NCI-H510A treated with DMSO at 0.1 percent for 48 hours (cell line): Measurements from ENCODE around the gene BICDL1.

ENCODE experiments used
- DNase-seq: peaks from one replicate; lab custom pipeline; 2025; lab: John Stamatoyannopoulos, UW

Gene BICDL1

DNA sequence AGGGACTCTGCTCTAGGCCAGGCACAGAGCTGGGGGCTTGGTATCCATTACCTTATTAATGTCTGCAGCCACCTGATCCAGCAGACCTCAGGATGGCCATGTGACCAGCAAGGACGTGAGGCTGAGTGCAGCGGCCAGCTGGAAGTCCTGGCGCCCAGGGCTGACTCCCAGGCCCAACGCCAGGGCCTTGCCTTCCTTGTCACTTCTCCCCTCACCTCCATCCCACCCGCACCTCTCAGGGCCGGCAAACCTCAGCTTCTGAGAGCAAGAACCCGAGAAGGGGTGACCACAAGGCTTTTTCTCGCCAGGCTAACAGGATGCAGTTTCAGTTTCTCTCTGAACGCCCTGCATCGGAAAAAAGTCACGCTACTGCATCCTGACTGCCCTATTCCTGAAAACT is 112.1 kb downstream of the BICDL1 start:
- no peak for DNase-seq

DNA sequence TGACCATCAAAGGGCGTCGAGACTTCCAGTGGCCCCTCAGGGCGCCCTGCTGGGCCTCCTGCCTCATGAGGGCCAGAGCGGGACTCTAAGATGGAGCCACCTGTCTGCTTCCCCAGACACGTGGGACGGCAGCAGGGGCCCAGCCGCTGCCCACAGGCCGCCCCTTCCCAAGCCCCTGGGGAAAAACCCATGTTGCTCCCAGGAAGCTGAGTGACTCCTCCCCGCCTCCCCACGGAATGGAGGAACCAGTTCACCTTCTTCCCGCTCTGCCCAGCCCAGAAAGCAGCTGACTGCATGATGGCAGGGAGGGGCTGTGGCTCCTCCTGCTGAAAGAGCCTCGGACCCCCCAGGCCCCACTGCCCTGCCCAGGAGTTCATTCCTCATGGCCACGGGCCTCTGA is 112.6 kb downstream of the BICDL1 start:
- DNase-seq = no peak

DNA sequence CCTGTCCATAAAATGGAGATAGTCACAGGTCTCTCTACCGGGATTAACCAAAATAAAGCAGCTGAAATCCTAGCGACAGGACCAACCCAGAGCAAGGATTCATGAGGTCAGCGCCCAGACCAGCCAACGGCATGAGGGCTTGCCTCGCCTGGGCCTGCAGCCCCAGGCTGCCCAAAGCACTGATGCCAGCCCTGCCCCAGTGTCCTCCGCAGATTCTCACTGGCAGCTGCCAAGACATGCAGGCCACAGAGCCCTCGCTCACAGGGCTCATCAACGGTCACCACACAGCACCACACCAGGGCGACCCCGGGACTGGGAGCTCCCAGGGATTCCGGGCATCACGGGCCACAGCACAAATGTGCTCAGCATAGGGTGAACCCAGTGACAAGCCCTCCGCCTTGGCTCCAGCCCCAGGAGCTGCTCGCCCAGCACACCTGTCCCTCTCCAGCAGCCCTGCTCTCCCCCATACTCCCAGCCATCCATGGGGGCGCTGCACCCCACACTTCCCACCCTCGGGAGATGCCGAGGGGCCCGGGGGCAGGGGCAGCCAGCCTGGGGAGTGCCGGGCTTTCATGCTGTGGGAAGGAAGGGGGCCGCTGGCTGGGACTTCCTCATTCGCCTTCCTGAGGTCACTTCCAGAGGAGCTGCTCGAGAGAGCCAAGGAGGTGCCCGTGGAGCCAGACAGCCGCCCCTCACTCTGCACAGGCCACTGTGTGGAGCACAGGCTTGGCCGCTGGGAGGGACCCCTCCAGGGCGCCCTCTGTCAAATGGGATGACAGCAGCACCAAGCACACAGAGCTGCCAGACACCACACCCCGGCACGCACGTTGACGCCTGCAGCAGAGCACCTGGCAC is 113.4 kb downstream of the BICDL1 start:
- no peak for DNase-seq

DNA sequence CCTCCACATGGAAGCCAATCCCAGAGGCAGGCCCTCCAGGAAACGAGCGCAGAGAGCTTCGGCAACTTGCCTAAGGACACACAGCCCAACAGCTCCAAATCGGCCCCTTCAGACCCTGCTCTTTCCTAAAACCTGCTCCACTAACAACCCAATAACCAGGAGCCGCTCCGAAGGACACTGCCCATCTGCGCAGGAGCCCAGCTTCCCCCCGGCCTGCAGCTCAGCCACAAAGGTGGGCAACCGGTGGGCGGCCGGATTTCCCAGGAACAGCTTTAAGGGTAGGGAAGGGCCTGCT is 114.0 kb downstream of the BICDL1 start:
- DNase-seq = no peak

DNA sequence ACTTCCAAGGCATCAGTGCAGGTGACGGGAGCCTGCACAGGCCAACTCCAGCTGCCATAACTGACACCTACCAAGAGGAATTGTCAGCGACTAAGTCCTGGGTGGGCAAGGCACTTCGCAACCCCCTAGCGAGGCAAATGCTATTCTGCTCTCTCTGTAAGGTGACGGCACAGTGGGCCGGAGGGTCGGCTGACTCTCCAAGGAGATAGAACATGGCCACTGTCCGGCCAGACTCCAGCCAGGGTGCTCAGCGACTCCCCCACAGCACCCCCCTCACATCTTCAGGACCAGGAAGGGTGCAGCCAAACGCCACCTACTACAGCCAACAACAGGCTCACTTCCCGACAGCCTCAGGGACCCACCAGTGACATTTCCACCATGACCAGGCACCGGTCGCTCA is 114.3 kb downstream of the BICDL1 start:
- no peak for DNase-seq

DNA sequence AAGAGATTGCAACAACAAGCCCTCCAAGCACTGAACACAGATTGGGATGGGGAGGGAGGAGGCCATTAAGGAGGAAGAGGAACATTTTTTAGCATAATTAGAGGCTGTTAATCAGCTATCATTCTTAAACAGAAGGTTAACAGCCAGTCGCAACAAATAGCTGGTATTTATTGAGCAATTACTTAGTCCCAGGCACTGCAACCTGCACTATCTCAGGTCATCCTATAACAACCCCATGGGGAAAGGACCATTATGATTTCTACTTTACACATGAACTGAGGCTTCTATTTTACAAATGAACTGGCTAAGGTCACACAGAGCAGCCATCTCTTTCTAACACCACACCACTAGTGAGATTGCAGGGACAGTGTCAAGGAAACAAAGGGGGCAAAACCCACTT is 117.1 kb downstream of the BICDL1 start:
- no peak for DNase-seq

DNA sequence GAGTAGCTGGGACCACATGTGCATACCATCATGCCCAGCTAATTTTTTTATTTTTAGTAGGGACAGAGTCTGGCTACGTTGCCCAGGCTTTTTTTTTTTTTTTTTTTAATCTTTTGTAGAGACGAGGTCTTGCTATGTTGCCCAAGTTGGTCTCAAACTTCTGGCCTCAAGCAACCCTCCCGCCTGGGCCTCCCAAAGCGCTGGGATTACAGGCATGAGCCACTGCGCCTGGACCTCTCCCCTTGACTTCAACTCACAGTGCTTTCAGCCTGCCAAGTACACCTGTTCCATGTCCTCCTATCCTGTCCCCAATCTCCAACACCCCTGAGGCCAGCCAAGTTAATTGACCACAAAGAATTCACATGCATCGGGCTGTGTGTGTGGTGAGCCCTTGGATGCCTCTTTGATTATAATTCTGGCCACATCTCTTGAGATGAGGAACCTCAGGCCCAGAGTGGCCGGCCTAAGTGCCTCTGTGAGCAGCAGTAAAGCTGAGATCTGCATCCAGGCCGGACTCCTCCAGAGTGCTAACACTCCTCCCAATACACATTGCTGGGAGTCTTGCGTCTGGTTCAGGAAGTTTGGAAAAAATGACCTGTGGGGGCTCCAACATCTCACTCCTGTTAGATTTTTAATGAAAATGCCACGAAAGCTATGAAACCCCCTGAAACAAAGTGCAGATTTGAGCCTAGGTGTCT is 120.7 kb downstream of the BICDL1 start:
- DNase-seq = no peak

DNA sequence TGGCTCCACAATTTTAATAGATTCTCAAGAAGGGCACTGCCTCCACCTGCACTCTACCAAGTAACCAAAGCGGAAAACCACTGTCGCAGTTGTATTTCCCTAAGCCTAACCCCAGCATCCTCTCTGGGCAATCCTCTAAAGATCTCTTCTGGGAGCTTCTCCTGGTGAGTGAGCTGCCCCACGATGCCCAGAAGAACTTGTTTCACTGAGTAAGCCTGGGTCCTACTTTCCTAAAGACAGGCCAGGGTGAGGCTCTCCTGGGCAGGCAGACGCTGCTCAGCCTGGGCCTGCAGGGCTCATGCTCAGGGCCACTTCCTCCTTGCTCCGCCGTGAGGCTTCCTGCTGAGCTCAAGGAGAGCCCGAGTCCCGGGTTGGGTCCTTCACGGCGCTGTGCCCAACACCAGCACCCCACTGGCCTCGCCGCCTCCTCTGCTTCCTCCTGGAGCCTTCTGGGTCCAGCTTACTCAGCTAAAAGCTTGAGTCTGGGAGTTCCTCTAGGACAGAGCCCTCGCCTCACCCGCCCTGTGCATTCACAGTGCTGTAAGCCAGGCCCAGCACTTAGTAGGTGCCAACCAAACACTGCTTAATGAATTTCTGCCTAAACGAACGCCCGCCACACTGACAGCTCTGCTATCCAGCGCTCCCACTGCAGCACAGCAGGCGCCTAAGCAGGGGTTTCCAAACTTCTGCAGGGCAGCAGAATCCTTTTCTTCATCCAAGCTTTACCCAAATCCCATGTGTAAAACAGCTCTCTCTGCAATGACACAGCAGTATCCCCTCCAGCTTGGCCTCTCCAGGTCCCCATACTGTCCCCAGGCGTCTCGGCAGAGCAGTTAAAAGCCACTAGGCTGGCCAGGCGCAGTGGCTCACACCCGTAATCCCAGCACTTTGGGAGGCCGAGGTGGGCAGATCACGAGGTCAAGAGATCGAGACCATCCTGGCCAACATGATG is 121.8 kb downstream of the BICDL1 start:
- DNase-seq = no peak

DNA sequence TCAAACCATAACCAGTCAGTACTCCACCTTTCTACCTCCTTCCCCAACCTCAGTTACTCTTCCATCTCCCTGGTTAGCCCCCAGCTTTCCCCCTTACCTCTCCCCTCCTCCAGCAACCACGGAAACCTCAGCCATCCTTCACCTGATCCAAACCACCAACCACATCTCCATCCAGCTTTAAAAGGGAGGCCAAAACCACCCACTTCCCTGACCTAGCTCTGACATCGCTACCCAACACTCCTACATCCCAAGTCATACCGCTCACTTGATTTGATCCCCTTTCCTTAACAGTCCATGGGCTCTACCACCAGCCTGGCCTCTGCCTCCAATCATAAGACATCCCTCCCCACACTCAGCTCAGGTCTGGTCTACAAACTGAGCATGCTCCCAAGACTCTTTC is 126.0 kb downstream of the BICDL1 start:
- no peak for DNase-seq

DNA sequence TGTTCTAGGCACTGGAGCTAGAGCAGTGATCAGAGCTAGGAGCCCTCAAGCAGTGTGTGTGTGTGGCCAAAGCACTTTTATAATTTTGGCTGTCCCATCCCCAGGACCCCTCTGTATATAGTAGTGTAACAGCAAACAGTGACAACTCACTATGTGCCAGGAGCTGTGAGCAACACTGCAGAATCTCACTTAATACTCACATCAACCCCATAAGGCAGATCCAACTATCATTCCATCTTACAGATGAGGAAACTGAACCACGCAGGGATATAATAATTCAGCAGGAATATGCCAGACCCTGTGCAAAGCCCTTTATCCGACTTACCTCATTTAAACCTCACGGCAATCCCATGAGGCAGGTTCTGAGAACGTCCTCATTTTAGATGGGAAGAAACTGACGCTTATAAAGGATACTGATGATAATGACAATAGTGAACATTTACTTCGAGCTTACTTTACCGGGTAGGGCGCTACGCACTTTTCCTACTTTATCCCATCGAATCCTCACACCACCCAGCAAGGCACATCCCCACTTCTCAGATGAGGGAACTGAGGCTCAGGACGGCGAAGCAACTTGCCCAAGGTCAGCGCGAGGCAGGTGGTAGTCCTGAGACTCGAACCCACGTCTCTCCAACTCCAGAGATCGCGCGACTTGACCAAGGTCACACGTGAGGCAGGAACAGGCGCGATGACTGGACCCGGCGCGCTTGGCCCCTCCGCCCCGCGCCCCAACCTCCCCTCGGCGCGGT is 126.8 kb downstream of the BICDL1 start:
- peak; percentile 23 for DNase-seq

DNA sequence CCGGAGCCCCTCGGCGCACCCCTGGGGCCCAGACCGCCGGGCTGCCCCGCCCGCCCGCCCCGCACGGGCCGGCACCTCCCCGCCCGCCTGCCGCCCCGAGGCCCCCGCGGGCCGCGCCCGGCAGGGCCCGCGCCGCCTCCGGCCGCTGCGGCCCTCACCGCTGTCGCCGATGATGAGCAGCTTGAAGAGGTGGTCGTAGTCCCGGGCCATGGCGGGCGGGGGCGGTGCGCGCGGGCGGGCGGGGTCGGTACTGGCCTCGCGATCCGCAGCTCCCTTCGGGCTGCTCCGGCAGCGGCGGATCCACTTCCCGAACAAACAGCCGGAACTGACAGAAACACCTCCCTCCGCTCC is 127.4 kb downstream of the BICDL1 start, which contains the start of gene RAB35:
Gene RAB35, minus strand, starts transcription at position 313 of the 351 bp plus-strand sequence. Its CDS starts 103 bp downstream, at position 210.
- DNase-seq = no peak

DNA sequence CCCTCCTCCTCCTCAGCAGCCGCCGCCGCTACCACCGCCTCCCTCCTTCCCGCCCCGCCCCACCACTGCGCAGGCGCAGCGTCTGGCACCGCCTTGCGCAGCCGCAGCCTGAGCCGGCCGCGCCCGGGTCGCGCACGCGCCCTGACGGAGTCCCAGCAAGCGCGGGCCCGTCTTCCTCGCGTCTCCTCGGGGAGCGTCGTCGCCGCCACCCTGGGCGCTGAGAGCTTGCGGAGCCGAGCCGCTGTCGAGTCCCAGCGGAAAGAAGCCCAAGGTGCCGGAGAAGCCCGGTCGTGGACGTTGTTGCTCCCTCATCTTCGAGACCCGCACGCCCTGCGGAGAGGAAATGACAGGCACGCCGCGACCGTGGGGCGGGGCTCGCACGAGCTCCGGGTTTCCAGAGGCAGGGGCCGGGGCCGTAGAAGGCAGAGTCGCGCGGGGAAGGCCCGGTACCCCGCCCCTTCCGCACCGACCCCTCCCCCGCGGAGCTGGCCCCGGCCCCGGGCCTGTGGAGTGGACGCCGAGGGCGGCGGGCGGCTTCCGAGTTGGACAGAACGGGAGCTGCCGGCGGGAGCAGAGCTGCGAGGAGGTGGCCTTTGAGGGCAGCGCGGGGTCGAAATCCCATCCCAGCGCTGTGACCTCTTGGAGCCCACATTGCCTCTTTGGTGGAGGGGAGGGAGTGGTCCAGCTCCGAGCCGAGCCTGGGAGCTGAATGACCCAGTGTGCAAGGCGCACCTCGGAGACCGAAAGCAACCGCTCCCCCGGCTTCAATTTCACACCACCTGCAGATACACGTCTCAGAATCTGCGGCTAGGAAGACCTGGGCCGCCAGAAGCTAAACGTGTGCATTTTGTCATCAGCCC is 128.0 kb downstream of the BICDL1 start:
- peak; percentile 93 for DNase-seq

DNA sequence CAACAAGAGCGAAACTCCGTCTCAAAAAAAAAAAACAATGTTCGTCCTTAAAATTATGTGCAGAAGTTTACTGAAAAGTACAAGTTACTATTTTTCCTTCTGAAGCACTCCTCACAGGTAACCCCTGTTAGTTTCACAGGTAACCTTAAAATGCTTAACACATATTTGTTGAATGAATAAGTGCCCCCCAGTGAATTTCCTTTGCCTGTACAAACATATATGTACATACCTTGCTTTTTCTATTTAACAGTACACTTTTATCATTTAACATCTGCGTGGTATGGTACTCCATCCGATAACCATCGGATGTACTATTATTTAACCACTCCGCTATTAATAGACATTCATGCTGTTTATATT is 128.9 kb downstream of the BICDL1 start:
- DNase-seq = no peak

DNA sequence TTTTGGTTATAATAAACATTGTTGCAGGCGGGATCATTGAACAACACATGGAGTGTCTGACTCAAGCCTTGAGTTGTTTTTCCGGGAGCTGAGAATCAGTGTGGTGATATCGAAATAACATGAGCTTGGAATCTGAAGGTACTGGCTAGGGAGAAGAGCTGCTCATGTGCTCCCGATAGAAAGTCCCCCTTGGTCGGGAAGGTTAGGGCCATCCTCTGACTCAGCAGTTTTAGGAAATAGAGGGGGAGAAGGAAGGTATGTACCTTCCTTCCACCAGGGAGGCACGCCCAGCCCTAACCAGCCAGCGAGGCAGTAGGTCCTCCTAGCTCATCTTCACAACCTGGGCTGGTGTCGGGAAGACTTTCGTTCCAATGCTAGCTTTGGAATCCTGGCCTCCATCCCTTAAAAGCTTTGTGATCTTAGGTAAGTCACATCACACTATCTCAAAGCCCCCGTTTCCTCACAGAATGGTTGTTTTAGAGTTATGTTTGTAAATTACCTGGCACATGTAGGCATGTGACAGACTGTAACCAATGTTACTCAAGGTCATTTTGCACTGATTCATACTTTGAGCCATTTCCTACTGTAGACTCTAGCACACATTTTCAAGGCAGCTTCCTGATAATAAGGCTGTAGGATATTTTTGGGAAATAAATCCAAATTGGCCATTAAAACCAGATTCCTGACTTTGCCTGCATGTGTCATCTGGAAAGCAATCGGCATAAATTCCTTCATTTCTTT is 129.5 kb downstream of the BICDL1 start:
- peak; percentile 39 for DNase-seq

DNA sequence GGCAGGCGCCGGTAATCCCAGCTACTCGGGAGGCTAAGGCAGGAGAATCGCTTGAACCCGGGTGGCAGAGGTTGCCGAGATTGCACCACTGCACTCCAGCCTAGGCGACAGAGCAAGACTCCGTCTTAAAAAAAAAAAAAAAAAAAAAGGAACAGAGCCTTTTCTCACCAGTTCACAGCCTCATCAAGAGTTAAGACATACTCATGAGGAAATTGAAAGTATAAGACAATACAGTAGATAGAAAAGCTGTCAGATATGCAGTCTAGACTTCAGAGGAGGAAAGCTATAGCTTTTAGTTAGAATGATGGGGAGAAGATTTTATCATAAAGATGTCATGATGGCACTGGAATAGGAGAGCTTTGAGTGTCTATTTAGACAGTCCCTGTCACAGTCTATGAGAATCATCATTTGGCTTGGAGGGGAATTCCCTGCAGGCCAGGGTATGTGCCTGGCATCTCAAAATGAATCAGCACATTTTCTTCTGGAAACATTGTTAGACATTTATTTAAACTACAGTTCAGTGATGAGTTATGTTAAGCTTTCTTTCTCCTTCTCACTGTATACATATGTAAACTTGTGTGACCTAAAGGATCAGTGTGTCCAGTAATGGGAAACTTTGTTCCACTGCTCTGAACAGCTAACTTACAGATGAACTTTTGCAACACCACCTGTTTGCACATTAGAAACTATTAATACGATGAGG is 130.4 kb downstream of the BICDL1 start:
- no peak for DNase-seq

DNA sequence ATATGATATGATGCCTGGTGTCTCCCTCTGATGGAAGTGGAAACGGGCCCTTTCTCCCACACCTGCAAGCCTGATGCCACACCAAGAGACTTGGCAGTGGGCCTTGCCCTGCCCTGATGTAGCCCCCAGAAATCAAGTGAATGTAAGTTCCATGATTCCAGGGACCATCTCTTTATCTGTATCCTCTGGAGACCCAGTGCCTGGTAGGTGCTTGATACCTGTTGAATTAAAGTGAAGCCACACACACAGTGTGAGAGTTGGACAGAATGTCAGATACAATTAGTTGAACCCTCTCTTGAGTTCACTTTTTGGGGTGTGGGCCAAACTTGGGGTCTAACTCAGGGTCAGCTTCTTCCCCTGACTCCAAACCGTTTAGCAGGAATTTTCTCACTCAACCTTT is 132.3 kb downstream of the BICDL1 start:
- no peak for DNase-seq

DNA sequence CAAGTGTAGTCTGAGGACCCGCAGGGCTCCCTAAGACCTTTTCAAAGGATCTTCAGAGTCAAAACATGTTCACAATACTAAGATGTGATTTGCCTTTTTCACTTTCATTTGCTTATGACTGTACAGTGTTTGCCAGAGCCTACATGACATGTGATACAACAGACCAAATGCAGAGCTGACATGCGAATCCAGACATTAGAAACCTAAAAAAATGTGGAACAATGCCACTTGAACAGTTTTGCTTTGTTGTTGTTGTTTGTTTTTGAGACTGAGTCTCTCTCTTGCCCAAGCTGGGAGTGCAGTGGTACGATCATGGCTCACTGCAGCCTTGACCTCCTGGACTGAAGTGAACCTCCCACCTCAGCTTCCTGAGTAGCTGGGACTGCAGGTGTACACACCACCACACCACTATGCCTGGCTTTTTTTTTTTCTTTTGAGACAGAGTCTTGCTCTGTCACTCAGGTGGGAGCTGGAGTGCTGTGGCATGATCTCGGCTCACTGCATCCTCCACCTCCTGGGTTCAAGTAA is 132.8 kb downstream of the BICDL1 start:
- no peak for DNase-seq

DNA sequence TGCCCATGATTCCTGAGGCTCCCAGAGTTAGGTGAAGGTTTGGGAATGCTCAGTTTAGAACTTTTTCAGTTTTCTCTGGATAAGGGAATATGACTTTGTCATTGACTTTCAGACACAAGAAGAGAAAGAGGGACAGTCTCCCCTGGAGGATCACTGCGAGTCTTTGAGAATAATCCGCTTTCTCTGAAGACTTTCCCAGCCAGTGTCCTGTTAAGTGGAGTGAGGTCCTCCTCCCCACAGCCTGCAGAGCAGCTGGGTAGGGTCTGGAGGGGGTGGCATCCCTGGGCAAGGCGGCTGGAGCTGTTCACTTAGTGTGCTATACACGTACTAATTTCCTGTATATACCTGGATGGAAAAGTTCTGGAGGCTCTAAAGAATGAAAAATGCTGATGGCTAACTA is 136.0 kb downstream of the BICDL1 start:
- DNase-seq = no peak
